ENCODE measurements around the gene BCL7C.

BCL7C gene

GRCh38 chr16:30922960-30923535, 29.2 kb upstream of the BCL7C start:
- peak; percentile 94 to 97 for DNase-seq (ENCODE audit: low read depth in 2 of 2)

- DNase-seq (ENCODE audit: low read depth in 2 of 2) = peak; percentile 99 to 100
Observed at GRCh38 chr16:30922420-30922959, 28.6 kb upstream of the BCL7C start.

- peak; percentile 67 to 86 for DNase-seq (ENCODE audit: low read depth in 2 of 2)
Observed at GRCh38 chr16:30921748-30922419, 28.0 kb upstream of the BCL7C start.

GRCh38 chr16:30921459-30921747, 27.5 kb upstream of the BCL7C start:
- DNase-seq (ENCODE audit: low read depth in 2 of 2) = no peak

GRCh38 chr16:30920891-30921290, 27.0 kb upstream of the BCL7C start:
- no peak for DNase-seq (ENCODE audit: low read depth in 2 of 2)

GRCh38 chr16:30918614-30919013, 24.7 kb upstream of the BCL7C start:
- no peak for DNase-seq (ENCODE audit: low read depth in 2 of 2)

GRCh38 chr16:30914830-30915229, 21.0 kb upstream of the BCL7C start:
- DNase-seq (ENCODE audit: low read depth in 2 of 2) = no peak

GRCh38 chr16:30912794-30913412, 19.0 kb upstream of the BCL7C start:
- DNase-seq (ENCODE audit: low read depth in 2 of 2) = no peak

- DNase-seq (ENCODE audit: low read depth in 2 of 2) = no peak
Observed at GRCh38 chr16:30910427-30911029, 16.7 kb upstream of the BCL7C start.

GRCh38 chr16:30907064-30907463, 13.2 kb upstream of the BCL7C start:
- DNase-seq (ENCODE audit: low read depth in 2 of 2) = no peak

- no peak for DNase-seq (ENCODE audit: low read depth in 2 of 2)
Observed at GRCh38 chr16:30904114-30904780, 10.4 kb upstream of the BCL7C start.

- no peak for DNase-seq (ENCODE audit: low read depth in 2 of 2)
Observed at GRCh38 chr16:30903596-30903995, 9.7 kb upstream of the BCL7C start.

GRCh38 chr16:30903002-30903401, 9.1 kb upstream of the BCL7C start:
- DNase-seq (ENCODE audit: low read depth in 2 of 2) = no peak

GRCh38 chr16:30902029-30902972, 8.4 kb upstream of the BCL7C start:
- DNase-seq (ENCODE audit: low read depth in 2 of 2) = no peak

GRCh38 chr16:30901201-30902028, 7.5 kb upstream of the BCL7C start:
- DNase-seq (ENCODE audit: low read depth in 2 of 2) = no peak

GRCh38 chr16:30900588-30900987, 6.7 kb upstream of the BCL7C start:
- no peak for DNase-seq (ENCODE audit: low read depth in 2 of 2)

- no peak for DNase-seq (ENCODE audit: low read depth in 2 of 2)
Observed at GRCh38 chr16:30899794-30900193, 5.9 kb upstream of the BCL7C start.

- peak; percentile 64 to 78 for DNase-seq (ENCODE audit: low read depth in 2 of 2)
Observed at GRCh38 chr16:30896889-30897733, 3.2 kb upstream of the BCL7C start.

- DNase-seq (ENCODE audit: low read depth in 2 of 2) = no peak
Observed at GRCh38 chr16:30896261-30896888, 2.5 kb upstream of the BCL7C start, which contains the start of gene CTF1. CTF1 (plus strand) TSS chr16:30896614; CDS start chr16:30896644, 30 bp downstream.
